GM21786 (cell line): ENCODE data around the gene CCR5.
"Not testable (repeated sequence)": the region's sequence is repeated elsewhere in the genome, so short reads cannot be mapped to it uniquely, and the experiment has no call there.

ENCODE experiments used
- ATAC-seq: cut with Tn5 transposase; IDR thresholded peaks from one replicate; pipeline ENCODE4 v1.9.1; 2021; ENCODE audit not compliant: unreplicated experiment

CCR5 gene

DNA sequence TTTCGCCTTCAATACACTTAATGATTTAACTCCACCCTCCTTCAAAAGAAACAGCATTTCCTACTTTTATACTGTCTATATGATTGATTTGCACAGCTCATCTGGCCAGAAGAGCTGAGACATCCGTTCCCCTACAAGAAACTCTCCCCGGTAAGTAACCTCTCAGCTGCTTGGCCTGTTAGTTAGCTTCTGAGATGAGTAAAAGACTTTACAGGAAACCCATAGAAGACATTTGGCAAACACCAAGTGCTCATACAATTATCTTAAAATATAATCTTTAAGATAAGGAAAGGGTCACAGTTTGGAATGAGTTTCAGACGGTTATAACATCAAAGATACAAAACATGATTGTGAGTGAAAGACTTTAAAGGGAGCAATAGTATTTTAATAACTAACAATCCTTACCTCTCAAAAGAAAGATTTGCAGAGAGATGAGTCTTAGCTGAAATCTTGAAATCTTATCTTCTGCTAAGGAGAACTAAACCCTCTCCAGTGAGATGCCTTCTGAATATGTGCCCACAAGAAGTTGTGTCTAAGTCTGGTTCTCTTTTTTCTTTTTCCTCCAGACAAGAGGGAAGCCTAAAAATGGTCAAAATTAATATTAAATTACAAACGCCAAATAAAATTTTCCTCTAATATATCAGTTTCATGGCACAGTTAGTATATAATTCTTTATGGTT is at the start of gene CCR5:
Gene CCR5, plus strand, starts transcription at position 108 of the 680 bp plus-strand sequence. CDS start 1,957 bp downstream, outside the sequence.
- ATAC-seq: no peak

DNA sequence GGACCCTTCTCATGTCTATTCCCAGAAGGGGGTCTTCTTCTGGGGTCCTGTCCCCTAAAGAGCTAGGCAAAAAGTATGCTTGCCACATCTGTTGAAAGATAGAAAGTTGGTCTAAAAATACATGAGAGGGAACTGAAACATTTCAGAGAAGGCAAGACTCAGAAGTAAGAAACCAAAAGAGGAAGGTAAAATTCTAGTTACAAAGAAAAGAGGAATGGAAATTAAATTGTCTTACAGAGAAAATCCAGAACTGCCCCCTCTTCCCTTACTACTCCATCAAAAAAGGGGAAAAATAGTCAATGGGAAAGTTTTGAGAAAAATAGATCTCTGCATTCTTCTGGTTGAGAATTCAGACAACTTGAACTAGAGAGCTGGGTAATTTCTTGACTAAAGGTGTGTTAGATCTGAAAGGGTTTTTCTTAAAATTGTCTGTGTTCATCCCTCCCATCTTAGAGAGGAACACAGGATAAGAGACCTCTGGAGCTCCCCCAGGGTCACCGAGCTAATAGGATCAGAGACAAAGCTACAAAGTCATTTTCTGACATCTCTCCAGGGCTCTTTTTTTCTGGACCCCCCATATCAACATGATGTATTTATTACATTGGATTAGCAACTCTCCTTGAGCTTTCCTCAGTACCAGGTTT is 49.2 kb upstream of the CCR5 start:
- no peak for ATAC-seq

DNA sequence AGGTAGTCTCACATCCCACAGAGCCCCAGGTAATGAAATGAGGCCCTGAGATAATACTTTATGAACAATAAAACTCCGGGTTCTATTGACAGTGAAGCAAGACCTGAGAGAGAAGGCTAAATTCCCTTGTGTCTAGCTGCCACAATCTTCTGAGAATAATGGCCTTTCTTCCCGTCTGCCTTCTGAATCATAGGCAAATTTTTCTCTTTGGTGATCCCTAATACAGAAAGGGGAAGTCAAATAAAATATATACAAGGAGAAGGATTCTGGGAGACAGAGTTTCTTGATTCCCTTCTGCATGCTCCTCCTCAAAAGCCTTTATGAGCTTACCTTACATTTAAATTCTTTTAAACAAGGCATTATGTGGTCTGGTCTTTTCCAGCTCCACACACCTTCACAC is 46.7 kb upstream of the CCR5 start:
- no peak for ATAC-seq

DNA sequence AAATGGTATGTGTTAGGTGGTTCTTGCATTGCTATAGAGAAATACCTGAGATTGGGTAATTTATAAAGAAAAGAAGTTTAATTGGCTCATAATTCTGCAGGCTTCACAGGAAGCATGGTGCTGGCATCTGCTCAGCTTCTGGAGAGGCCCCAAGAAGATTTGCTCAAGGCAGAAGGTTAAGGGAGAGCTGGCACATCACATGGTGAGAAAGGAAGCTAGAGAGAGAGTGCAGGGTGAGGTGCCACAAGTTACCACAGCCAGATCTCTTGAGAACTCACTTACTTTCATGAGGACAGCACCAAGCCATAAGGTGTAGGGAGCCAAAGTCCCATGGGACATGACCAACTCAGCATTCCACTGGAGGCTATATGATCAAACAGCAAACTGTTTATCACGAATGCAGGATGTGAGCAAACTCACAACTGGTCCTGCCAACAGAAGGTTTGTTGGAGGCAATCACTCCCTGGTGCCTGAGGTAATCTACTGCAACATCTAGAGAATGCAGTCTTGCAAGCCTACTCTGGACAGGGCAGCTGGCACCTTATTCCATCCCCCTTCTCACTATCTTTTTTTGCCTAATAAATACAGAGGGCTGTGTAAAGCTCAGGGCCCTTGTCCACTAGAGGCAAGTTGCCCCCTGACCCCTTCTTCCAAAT is 45.0 kb upstream of the CCR5 start:
- ATAC-seq: no peak

DNA sequence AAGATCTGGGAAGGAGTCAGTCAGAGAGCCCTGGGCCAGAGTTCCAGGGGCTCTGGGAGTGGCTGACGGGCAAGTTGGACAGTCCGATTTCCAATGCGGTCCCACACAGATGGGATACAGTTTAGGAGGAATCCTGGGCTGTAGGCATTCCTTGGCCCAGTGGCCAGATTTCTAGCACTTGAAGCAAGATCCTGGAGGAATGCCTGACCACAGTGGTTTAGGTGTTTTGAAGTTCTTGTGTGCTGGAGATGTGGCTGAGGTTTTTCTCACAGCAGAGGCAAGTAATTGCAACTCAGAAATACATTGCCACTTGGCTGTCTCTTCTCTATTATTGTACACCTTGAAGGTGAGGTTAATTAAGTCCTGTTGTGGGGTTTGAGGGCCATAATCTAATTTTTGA is 40.1 kb upstream of the CCR5 start:
- ATAC-seq: not testable (repeated sequence)

DNA sequence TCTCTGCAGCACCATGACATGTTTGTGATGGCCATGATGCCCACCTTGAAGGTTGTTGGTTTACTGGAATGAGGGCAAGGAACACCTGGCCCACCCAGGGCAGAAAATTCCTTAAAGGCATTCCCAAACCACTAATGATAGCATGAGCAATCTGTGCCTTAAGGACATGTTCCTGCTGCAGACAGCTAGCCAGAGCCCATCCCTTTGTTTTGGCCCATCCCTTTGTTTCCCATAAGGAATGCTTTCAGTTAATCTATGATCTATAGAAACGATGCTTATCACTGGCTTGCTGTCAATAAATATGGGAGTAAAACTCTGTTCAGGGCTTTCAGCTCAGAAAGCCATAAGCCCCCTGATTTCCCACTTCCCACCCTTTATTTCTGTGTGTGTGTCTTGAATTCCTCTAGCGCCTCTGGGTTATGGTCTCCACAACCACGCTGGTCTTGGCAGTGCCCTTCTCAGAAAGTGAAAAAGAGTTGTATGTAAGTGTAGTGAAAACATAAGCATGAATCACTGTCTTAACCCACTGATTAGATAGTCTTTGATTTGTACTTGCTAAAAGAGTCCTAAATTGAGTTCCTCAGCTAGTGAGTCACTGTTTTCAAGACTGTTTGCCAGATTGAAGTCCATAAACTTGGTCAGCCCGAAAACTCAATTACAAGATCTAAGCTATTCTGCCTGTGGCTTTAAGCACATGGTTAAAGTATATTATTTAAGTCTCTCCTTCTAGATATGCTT is 35.8 kb upstream of the CCR5 start:
- no peak for ATAC-seq

DNA sequence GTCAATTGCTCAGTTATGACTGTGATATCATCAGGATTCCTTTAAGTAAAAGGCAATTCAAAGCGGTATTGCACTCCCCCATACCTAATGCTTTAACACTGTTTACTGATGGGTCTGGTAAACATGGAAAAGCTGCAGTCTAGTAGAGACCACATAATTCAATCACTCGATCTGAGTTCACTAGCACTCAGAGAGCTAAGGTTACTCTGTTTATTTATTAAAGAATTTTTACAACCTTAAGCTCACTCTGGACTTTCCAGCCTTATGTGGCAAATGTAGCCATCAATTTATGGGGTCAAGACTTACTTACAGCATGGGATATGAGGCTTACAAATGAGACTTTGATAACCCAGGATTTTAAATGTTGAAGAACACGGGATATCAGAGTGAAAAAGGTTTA is 35.2 kb upstream of the CCR5 start:
- no peak for ATAC-seq

DNA sequence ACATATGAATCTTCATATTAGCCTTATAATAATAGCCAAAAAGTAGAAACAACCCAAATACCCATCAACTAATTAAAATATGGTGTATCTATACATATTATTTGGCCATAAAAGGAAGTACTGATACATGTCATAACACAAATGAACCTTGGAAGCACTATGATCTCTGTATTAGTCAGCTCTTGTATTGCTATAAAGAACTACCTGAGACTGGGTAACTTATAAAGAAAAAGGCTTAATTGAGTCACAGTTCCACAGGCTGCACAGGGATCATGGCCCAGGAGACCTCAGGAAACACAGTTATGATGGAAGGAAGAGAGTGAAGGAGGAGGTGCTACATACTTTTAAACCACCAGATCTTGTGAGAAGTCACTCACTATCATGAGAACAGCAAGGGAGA is 32.8 kb upstream of the CCR5 start:
- ATAC-seq: no peak

DNA sequence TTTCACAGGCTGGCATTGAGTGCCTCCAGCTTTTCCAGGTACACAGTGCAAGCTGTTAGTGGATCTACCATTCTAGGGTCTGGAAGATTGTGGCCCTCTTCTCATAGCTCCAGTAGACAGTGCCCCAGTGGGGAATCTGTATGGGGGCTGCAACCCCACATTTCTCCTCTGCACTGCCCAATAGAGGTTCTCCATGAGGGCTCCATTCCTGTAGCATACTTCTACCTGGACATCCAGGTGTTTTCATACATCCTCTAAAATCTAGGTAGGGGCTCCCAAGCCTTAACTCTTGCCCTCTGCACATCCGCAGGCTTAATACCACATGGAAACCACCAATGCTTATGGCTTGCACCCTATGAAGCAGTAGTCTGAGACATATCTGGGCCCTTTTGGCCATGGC is 31.9 kb upstream of the CCR5 start:
- ATAC-seq: no peak

DNA sequence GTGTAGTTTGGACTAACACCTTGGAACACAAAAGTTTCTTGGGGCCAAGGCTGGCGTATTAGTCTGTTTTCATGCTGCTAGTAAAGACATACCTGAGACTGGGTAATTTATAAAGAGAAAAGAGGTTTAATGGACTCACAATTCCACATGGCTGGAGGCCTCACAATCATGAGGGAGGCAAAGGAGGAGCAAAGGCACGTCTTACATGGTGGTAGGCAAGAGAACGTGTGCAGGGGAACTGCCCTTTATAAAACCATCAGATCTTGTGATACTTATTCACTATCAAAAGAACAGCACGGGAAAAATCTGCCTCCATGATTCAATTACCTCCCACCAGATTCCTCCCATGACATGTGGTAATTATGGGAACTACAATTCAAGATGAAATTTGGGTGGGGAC is 26.3 kb upstream of the CCR5 start:
- no peak for ATAC-seq

DNA sequence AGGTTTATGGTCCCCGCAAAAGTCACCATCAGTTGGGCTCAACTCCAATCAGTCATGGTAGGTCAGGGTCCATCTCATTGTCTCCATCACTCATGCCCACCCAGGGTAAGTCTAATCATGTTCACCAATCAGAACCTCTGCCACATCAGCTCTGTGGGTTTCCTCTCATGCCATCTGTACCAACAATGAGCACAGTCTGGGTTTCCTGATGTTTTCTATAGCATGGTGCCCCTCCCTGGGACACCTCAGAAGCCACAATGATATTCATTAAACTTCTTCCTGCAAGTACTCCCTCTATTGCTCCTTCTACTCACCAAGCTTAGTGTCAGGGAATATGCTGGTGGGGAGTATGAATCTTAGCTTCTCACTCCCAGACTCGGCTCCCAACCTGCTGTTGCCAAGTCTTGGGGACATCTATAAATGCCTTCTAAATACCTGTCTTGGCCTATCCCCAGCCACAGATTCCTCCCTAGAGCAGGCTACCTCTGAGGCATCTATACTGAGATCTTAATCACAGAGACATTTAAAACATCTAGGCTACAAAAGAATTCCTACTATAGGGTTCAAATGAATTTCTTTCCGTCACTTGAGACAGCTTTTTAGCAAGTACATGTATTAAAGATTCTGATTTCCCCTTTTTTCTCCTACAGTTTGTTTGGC is 21.8 kb upstream of the CCR5 start:
- ATAC-seq: no peak

DNA sequence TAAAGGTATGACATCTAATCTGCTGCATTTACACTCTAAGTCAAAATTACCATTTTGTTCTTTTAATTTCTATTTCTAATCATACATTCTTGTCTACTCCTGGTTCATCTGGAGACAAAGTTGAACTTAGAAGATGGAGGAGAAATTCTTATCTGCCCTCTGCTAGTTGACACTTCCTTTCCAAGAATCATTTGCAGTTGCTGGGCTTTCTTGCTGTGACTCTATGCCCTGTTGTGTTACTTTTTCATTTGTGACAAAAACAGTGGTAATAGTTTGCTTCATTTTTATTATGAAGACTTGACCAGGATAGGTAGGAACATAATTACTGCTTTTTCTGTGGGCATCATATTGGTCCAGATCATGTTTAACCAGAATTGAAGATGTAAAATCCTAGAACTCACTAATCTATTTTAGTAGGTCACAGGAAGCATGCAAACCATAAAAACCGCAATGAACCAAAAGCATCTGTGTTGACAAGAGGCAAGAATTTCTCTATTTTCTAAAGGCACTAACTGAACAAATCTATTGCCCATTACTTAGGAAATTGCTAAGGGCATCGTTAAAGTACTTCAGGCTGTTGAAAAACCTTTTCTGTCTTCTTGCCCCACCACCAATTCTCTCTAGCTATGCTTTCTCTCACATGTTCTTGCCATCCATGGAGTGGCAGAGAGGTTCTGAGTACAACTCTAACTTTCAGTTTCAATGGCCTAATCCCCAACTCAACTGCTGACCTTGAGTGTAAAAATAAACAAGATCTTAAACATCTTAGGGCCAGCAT is 21.1 kb upstream of the CCR5 start:
- ATAC-seq: peak; percentile 80

DNA sequence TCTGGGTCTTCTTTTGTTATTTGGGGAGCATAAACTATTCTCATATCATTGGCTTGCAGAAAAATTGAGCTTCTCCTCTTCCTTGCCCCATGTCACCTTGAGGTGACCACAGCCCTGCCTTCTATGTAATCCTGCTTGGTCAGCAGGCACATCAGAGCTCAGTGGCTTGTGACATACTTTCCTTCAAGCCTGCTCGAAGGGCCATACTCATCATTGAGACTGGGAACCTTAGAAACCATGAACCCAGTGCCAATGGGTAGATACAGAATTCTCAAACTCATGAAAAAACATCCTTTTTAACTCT is 20.5 kb upstream of the CCR5 start:
- ATAC-seq: peak; percentile 28

DNA sequence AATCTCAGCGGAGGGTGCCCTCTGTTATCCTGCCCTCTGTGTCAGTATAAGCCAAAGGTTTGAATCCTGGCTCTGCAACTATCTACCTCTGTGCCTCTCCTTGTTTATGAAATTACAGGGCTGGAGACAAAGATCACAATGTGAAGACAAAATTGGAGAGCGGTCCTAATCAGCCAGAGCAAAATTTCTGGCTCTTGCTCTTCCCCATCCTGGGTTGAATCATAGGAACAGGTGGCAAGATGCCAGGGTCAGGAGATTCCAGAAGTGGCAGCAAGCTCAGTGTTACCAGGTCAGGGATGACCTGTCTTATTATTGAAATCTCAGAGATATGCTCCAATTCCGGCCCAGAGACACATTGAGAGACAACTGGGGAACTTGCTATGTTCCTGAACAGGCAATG is 19.1 kb upstream of the CCR5 start:
- no peak for ATAC-seq

DNA sequence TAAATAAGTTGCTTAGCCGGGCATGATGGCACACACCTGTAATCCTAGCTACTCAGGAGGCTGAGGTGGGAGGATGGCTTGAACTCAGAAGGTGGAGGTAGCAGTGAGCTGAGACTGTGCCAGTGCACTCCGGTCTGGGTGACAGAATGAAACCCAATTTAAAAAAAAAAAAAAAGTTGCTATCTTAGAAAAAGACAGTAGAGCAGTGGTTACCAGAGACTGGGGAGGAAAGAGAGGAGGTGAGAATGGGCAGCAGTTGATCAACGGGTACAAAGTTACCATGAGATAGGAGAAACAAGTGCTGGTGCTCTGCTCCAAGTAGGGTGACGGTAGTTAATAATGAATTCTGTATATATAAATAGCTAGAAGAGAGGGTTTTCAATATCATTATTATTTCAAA is 17.7 kb upstream of the CCR5 start:
- no peak for ATAC-seq

DNA sequence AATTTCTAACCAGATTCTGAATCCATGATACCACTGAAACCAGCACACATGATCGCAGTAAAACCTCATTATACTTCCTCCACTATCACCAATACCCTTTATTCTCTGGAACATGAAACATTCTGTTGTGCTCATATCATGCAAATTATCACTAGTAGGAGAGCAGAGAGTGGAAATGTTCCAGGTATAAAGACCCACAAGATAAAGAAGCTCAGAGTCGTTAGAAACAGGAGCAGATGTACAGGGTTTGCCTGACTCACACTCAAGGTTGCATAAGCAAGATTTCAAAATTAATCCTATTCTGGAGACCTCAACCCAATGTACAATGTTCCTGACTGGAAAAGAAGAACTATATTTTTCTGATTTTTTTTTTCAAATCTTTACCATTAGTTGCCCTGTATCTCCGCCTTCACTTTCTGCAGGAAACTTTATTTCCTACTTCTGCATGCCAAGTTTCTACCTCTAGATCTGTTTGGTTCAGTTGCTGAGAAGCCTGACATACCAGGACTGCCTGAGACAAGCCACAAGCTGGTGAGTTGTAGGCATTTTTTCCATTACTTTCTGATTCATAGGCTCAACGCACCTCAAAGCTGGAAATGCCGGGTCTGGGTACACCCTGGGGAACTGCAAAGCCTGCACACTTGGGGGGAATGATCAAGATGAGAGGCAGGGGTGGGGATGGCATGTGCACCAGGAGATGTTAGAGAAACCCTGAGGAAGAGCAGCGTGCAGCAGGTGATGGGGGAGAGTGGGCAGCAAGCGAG is 16.9 kb upstream of the CCR5 start, which contains the start of gene CCR2:
Gene CCR2, plus strand, starts transcription at position 465 of the 764 bp plus-strand sequence. CDS start 3,417 bp downstream, outside the sequence.
- no peak for ATAC-seq

DNA sequence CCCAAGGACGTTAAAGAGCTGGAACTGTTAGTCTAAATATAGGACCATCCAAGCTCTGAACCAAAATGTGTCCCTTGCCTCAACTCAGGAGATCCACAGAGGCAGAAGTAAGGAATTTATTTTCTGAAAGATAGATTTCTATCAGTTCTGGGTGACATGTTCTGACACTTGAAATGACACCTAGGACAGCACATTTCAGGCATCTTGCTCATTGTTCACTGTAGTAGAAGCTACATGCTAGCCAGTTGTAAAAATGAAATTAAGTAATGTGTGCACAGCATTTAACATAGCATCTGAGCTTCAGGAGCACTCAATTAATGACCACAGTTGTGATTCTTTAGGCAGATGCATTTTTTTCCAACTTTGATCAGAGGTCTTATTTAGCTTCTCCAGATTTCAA is 16.3 kb upstream of the CCR5 start:
- no peak for ATAC-seq

DNA sequence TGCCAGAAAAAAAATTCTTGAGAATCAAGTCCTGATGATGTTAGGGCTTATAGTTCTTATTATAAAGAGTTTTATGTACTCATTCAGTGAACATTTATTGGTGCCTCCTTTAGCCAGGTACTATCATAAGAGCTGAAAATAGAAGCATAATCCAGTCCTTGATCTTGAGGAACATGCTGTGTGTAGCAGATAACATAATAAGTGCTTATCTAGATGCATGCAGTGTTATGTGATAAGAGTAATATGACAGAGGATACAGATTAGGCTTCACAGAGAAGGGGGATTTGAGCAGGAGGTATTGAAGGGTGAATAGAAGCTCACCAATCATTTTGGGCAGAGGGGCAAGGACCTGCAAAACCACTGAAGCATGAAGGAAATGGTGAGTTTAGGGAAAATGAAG is 15.8 kb upstream of the CCR5 start:
- ATAC-seq: no peak

DNA sequence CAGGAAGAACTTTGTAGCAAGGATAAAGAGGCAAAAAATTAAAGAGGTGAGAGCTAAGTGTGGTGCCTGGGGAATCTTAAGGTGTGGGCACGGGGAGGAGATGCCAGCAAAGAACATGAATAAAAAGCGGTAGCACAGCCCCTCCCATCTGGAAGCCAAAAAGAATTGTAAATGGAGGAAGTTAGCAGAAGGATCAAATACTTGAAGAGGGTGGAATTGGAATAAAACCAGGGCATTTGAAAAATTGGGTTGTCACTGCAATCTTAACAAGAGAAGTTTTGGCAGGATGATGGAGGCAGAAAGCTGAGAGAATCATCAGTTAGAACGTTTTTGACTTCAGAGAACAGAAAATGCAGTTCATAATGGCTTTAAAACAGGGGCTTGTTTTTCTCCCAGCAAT is 14.5 kb upstream of the CCR5 start:
- no peak for ATAC-seq

DNA sequence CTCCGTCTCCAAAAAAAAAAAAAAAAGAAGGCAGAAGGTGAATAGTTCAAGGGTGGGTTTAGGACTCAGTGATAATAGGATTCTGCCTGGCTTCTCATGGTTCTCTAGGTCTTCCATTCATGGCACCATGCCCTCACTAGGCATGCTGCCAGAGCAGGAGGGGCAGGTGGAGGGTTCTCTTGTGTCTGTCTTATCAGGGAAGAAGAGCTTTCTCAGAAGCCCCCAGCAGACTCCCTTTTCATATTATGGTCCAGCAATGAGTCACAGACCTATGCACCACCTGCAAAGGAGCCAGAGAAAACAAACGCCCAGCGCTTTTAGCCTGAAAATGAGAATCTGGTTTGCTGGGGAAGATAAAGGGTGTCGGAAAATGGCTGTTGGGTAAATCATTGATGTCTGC is 13.8 kb upstream of the CCR5 start:
- ATAC-seq: no peak
